Activated naive CD8-positive, alpha-beta T cell treated with anti-CD3 and anti-CD28 coated beads, Interleukin-2, amount 50 U/mL, for 16 hours (primary cell): ENCODE results near the gene SFXN5.
"Not testable (repeated sequence)": the region's sequence is repeated elsewhere in the genome, so short reads cannot be mapped to it uniquely, and the experiment has no call there.

Experiments
- DNase-seq: peaks from one replicate; pipeline ENCODE4 v3.0.0-alpha.2; 2020; ENCODE audit warnings: low read depth, low spot score

Gene SFXN5

GRCh38 chr2:72908741-72909140, 162.8 kb downstream of the SFXN5 start:
- no peak for DNase-seq

GRCh38 chr2:72907369-72907768, 164.1 kb downstream of the SFXN5 start:
- not testable (repeated sequence) for DNase-seq

- DNase-seq: no peak
These were observed 170.1 kb downstream of the SFXN5 start for GRCh38 chr2:72901426-72901825.

- DNase-seq: no peak
These were observed 171.2 kb downstream of the SFXN5 start for GRCh38 chr2:72900191-72900825.

GRCh38 chr2:72898585-72898906, 173.0 kb downstream of the SFXN5 start:
- no peak for DNase-seq

GRCh38 chr2:72897785-72898584, 173.5 kb downstream of the SFXN5 start:
- DNase-seq: no peak

- DNase-seq: no peak
These were observed 175.1 kb downstream of the SFXN5 start for GRCh38 chr2:72896446-72896845.

GRCh38 chr2:72895759-72896281, 175.7 kb downstream of the SFXN5 start:
- no peak for DNase-seq

GRCh38 chr2:72895154-72895553, 176.4 kb downstream of the SFXN5 start:
- no peak for DNase-seq

- no peak for DNase-seq
These were observed 177.0 kb downstream of the SFXN5 start for GRCh38 chr2:72894514-72894913.

- peak; percentile 21 for DNase-seq
These were observed 177.8 kb downstream of the SFXN5 start for GRCh38 chr2:72893594-72894319.

GRCh38 chr2:72892506-72893173, 178.9 kb downstream of the SFXN5 start:
- DNase-seq: no peak
